Smooth muscle cell (in vitro differentiated cells): ENCODE results near the gene ARHGAP5. TPM values are rescaled to one million over a fixed set of nuclear protein-coding genes. Genes with fewer than 3 reads are reported as not detected.
A peak's percentile ranks its signal among the peaks of the same experiment; 100 is the strongest.

Source experiments
- DNase-seq: peaks from one replicate; lab custom pipeline; 2025; ENCODE audit not compliant: unreplicated experiment; lab: John Stamatoyannopoulos, UW
- H2AFZ ChIP-seq: fragments of 200-600 bp; sonication (generic); 2 replicates; pipeline ENCODE4 v1.6.0; 2016; ENCODE audit warnings: antibody characterized with exemption, low read depth, mild to moderate bottlenecking
- H3F3A ChIP-seq: fragments of 200-600 bp; sonication (generic); 2 replicates; pipeline ENCODE4 v1.6.0; 2017; ENCODE audit warnings: antibody characterized with exemption, low read depth
- H3K27ac ChIP-seq: fragments of 200-600 bp; sonication (generic); 2 replicates; pipeline ENCODE4 v1.5.1; 2016; ENCODE audit warnings: low read depth, mild to moderate bottlenecking
- H3K27me3 ChIP-seq: fragments of 200-600 bp; sonication (generic); 2 replicates; pipeline ENCODE4 v1.6.1; 2016; ENCODE audit warnings: low read depth, mild to moderate bottlenecking
- H3K36me3 ChIP-seq: fragments of 200-600 bp; sonication (generic); 2 replicates; pipeline ENCODE4 v1.5.1; 2016; ENCODE audit warnings: low read depth
- H3K4me1 ChIP-seq: fragments of 200-600 bp; sonication (generic); 2 replicates; pipeline ENCODE4 v1.5.1; 2016; ENCODE audit warnings: low read depth
- H3K4me2 ChIP-seq: fragments of 200-600 bp; sonication (generic); 2 replicates; pipeline ENCODE4 v1.6.0; 2016; ENCODE audit warnings: mild to moderate bottlenecking
- H3K4me3 ChIP-seq: fragments of 200-600 bp; sonication (generic); 2 replicates; pipeline ENCODE4 v1.5.1; 2016; ENCODE audit warnings: mild to moderate bottlenecking
- H3K79me2 ChIP-seq: fragments of 200-600 bp; sonication (generic); 2 replicates; pipeline ENCODE4 v1.6.0; 2016; ENCODE audit warnings: low read depth, mild to moderate bottlenecking
- H3K9ac ChIP-seq: fragments of 200-600 bp; sonication (generic); 2 replicates; pipeline ENCODE4 v1.6.0; 2016; ENCODE audit warnings: low read depth
- H3K9me3 ChIP-seq: fragments of 200-600 bp; sonication (generic); replicated peaks from 2 replicates; pipeline ENCODE4 v1.5.1; 2016; ENCODE audit warnings: low read depth
- H4K20me1 ChIP-seq: fragments of 200-600 bp; sonication (generic); 2 replicates; pipeline ENCODE4 v1.6.0; 2016; ENCODE audit warnings: low read depth
- WGBS: methylation state at CpG from one replicate; pipeline ENCODE4 v1.1.7; 2016; ENCODE audit warnings: low lambda C conversion rate; 5-methylcytosine and 5-hydroxymethylcytosine counted together
- polyA plus RNA-seq: library from polyadenylated mRNA; unstranded; fragments of >200 nt; fragmentation: Nextera tagmentation; extraction: Ambion mirVana; gene quantifications from 2 replicates; pipeline ENCODE4 v1.2.1, GENCODE V29; 2016
- total RNA-seq: library from RNA; depleted of rRNA; stranded (reverse); fragments of >200 nt; gene quantifications from 2 replicates; pipeline ENCODE4 v1.2.3, GENCODE V29; 2014
- TF ChIP-seq, protein P1 (sequence below): fragments of 200-600 bp; sonication (generic); IDR thresholded peaks from 2 replicates; pipeline ENCODE4 v1.5.1; 2017; ENCODE audit warnings: borderline replicate concordance, mild to moderate bottlenecking, antibody characterized with exemption; ENCODE audit not compliant: insufficient read depth, poor library complexity, severe bottlenecking

The ARHGAP5 gene
- total and polyA plus RNA-seq, 2 experiments from 2014 or later, result 24.1 to 217 TPM

DNA sequence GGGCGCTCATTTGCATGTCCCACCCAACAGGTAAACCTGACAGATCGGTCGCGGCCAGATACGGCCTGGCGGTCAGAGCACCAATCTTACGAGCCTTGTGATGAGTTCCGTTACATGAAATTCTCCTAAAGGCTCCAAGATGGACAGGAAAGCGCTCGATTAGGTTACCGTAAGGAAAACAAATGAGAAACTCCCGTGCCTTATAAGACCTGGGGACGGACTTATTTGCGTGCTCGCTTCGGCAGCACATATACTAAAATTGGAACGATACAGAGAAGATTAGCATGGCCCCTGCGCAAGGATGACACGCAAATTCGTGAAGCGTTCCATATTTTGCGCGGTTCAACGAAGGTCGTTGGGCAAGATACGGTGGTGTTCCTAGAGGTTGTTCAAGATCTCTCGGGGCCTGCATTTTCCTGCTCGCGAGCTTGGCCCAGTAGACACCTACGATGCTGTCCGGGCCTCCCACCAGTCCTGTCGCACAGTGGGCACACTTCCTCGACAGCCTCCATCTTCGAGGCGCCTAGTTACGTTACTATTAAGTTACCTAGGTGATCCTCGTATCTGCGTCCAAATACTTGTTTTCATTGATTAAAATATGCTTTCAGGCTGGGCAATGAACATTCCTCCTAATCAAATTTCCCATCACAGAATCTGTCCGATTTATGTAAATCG is 124.8 kb downstream of the ARHGAP5 start, which contains the start of gene RNU6-7:
Gene RNU6-7, plus strand, starts transcription at position 230 of the 675 bp plus-strand sequence.
- H3K4me3 ChIP-seq, result peak within 1 kb of the TSS; percentile 80
- H3K9me3 ChIP-seq, result no peaks in the 10 kb centered on the region
- DNase-seq, result no peak
- peak within 1 kb of the TSS; percentile 93 for H3K27ac ChIP-seq
- peak within 1 kb of the TSS; percentile 94 for H2AFZ ChIP-seq
- no peaks in the 10 kb centered on the region for H3K36me3 ChIP-seq
- H3K79me2 ChIP-seq, result no peaks in the 10 kb centered on the region
- no peaks in the 10 kb centered on the region for H3K27me3 ChIP-seq
- H3K9ac ChIP-seq, result peak within 1 kb of the TSS; percentile 99
- H4K20me1 ChIP-seq, result no peaks in the 10 kb centered on the region
- TF ChIP-seq, protein P1, sequence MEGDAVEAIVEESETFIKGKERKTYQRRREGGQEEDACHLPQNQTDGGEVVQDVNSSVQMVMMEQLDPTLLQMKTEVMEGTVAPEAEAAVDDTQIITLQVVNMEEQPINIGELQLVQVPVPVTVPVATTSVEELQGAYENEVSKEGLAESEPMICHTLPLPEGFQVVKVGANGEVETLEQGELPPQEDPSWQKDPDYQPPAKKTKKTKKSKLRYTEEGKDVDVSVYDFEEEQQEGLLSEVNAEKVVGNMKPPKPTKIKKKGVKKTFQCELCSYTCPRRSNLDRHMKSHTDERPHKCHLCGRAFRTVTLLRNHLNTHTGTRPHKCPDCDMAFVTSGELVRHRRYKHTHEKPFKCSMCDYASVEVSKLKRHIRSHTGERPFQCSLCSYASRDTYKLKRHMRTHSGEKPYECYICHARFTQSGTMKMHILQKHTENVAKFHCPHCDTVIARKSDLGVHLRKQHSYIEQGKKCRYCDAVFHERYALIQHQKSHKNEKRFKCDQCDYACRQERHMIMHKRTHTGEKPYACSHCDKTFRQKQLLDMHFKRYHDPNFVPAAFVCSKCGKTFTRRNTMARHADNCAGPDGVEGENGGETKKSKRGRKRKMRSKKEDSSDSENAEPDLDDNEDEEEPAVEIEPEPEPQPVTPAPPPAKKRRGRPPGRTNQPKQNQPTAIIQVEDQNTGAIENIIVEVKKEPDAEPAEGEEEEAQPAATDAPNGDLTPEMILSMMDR, result no peak
- no peaks in the 10 kb centered on the region for H3K4me1 ChIP-seq
- peak within 1 kb of the TSS; percentile 93 for H3K4me2 ChIP-seq
- 1% methylated on average over 40 of the region's 40 CpGs for WGBS
- H3F3A ChIP-seq, result peaks cover 10% of the 10 kb centered on the region

DNA sequence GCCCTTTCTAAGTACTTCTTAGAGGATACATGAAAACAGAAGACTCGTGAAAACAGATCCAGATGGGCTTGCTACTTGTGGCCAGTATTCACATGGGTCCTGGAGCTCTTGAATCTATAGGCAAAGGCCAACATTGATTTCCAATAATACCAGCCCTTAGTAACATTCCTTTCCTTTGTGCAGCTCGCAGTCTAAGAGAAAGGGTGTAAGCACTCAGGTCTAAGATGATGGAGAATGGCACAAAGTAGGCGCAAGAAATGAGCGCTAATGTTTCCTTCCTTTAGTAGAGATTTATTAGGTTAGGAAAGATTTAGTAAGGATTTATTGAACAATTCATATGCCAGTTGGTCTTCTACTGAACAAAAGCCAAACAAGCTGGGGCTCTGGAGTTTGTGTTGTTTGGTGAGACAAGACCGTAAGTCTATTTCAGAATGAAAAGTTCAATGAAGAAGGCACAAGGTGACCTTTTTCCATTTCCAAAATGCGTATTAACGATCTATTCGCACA is 125.4 kb downstream of the ARHGAP5 start:
- H3K36me3 ChIP-seq, result no peaks in the 10 kb centered on the region
- H3K9me3 ChIP-seq, result no peaks in the 10 kb centered on the region
- peak overlapping the region; percentile 93 for H3K4me2 ChIP-seq
- no peaks in the 10 kb centered on the region for H3K79me2 ChIP-seq
- peak overlapping the region; percentile 99 for H3K9ac ChIP-seq
- TF ChIP-seq, protein P1, result no peak
- 5% methylated on average over 8 of the region's 8 CpGs for WGBS
- peaks cover 10% of the 10 kb centered on the region for H3F3A ChIP-seq
- H3K27ac ChIP-seq, result peak overlapping the region; percentile 93
- DNase-seq, result no peak
- H2AFZ ChIP-seq, result peak overlapping the region; percentile 94
- H4K20me1 ChIP-seq, result no peaks in the 10 kb centered on the region
- peak overlapping the region; percentile 80 for H3K4me3 ChIP-seq
- no peaks in the 10 kb centered on the region for H3K27me3 ChIP-seq
- H3K4me1 ChIP-seq, result no peaks in the 10 kb centered on the region

DNA sequence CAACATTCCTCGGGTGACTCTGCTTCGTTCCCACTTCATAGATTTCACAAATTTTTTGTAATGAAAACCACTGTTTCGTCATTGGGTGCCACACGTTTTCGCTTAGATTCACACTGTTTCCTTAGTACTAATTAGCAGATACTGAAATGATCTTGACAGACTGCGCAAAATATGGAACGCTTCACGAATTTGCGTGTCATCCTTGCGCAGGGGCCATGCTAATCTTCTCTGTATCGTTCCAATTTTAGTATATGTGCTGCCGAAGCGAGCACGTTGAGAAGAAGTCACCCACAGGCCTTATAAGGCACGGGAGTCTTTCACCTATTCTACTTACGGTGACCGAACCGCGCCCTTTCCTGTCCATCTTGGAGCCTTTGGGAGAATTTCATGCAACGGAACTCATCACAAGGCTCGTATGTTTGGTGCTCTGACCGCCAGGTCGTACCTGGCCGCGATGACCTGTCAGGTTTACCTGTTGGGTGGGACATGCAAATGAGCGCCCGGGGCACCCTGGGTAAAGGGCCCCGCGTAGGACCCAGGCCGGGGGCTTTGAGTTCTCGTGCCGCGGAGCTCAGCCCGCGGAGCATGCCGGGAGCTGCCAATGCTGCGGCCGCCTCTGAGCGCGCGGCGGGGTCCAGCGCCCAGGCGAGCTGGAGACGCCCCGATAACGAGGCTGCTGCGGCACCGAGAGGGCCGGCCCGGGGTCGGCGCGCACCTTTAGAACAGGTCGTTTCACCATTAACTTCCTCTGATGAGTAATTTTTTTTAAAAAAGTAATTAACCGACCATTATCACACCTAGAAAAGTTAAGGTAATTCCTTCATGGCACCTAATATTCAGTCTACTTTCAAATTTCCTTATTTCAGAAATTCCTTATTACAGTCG is 126.1 kb downstream of the ARHGAP5 start, which contains the start of gene RNU6-8:
Gene RNU6-8, minus strand, starts transcription at position 272 of the 885 bp plus-strand sequence.
- peak; percentile 85 for DNase-seq
- H3K9me3 ChIP-seq, result no peaks in the 10 kb centered on the region
- H3K27ac ChIP-seq, result peak within 1 kb of the TSS; percentile 93

More for the DNA sequence above, 126.1 kb downstream of the ARHGAP5 start, which contains the start of gene RNU6-8:
- H3F3A ChIP-seq, result peaks cover 10% of the 10 kb centered on the region
- H3K36me3 ChIP-seq, result no peaks in the 10 kb centered on the region
- H2AFZ ChIP-seq, result peak within 1 kb of the TSS; percentile 98
- H3K4me3 ChIP-seq, result peak within 1 kb of the TSS; percentile 80
- no peaks in the 10 kb centered on the region for H3K27me3 ChIP-seq
- WGBS, result under 1% methylated on average over 57 of the region's 57 CpGs
- H3K79me2 ChIP-seq, result no peaks in the 10 kb centered on the region
- TF ChIP-seq, protein P1, result no peak
- peak within 1 kb of the TSS; percentile 93 for H3K4me2 ChIP-seq
- H4K20me1 ChIP-seq, result no peaks in the 10 kb centered on the region
- H3K9ac ChIP-seq, result peak within 1 kb of the TSS; percentile 99
- no peaks in the 10 kb centered on the region for H3K4me1 ChIP-seq
